EL (cell line): ENCODE results near the gene PRH2.

Experiments
- DNase-seq: peaks from one replicate; pipeline ENCODE4 v3.0.0-alpha.2; 2016

Gene PRH2

GRCh38 chr12:10965476-10965875 is 36.4 kb downstream of the PRH2 start:
- DNase-seq: no peak

GRCh38 chr12:10966314-10966713 is 37.3 kb downstream of the PRH2 start:
- no peak for DNase-seq

- peak; percentile 68 for DNase-seq
Observed at GRCh38 chr12:10967409-10967808, 38.4 kb downstream of the PRH2 start.

- DNase-seq: peak; percentile 53
Observed at GRCh38 chr12:10968765-10969456, 39.9 kb downstream of the PRH2 start.

- no peak for DNase-seq
Observed at GRCh38 chr12:10974965-10975364, 45.9 kb downstream of the PRH2 start.

GRCh38 chr12:10982244-10982643 is 53.2 kb downstream of the PRH2 start:
- no peak for DNase-seq
